Keratinocyte (primary cell): ENCODE results near the gene GOLT1B. TPM values are rescaled to one million over a fixed set of nuclear protein-coding genes. Genes with fewer than 3 reads are reported as not detected.

Source experiments
- DNase-seq: peaks from one replicate; pipeline ENCODE4 v3.0.0-alpha.2; 2011; ENCODE audit warnings: low read depth, missing footprints, low spot score
- FAIRE-seq: peaks from 2 replicates; lab custom pipeline; 2011; peaks lifted over from hg19 to GRCh38; lab: Jason Lieb, UNC
- H2AFZ ChIP-seq: 2 replicates; pipeline ENCODE4 v1.6.0; 2012; ENCODE audit warnings: low read length, control low read depth, inconsistent platforms; ENCODE audit not compliant: control insufficient read depth
- H3K27ac ChIP-seq: 2 replicates; pipeline ENCODE4 v1.5.1; 2011; ENCODE audit warnings: low read length; ENCODE audit not compliant: control insufficient read depth, insufficient read depth
- H3K27me3 ChIP-seq: 3 replicates; pipeline ENCODE4 v1.6.0; 2011; ENCODE audit warnings: low read length; ENCODE audit not compliant: control insufficient read depth, insufficient read depth; ENCODE audit errors: extremely low read depth
- H3K36me3 ChIP-seq, 2 experiments: 2 replicates in 1 of 2; 3 replicates in 1 of 2; pipeline ENCODE4 v1.5.1; 2011; ENCODE audit warnings: low read length in 2 of 2, mild to moderate bottlenecking in 1 of 2; ENCODE audit not compliant: control insufficient read depth in 2 of 2, insufficient read depth in 2 of 2; ENCODE audit errors: extremely low read depth in 1 of 2
- H3K4me1 ChIP-seq: 3 replicates; pipeline ENCODE4 v1.5.1; 2011; ENCODE audit warnings: low read length; ENCODE audit not compliant: control insufficient read depth, insufficient read depth; ENCODE audit errors: extremely low read depth
- H3K4me2 ChIP-seq: 3 replicates; pipeline ENCODE4 v1.6.0; 2011; ENCODE audit warnings: low read depth, low read length; ENCODE audit not compliant: control insufficient read depth, insufficient read depth; ENCODE audit errors: extremely low read depth
- H3K4me3 ChIP-seq, 3 experiments: fragments of 200-600 bp in 1 of 3; sonication (generic) in 1 of 3; 2 replicates in 2 of 3; 3 replicates in 1 of 3; pipeline ENCODE4 v1.5.1; 2011 to 2016; ENCODE audit warnings: low read length in 3 of 3, mild to moderate bottlenecking in 3 of 3, control low read depth in 2 of 3, inconsistent platforms in 1 of 3, low read depth in 1 of 3, mixed read lengths in 1 of 3, mixed run types in 1 of 3, moderate library complexity in 1 of 3; ENCODE audit not compliant: control insufficient read depth in 2 of 3, insufficient read depth in 2 of 3; ENCODE audit errors: extremely low read depth in 1 of 3
- H3K79me2 ChIP-seq: 2 replicates; pipeline ENCODE4 v1.6.0; 2012; ENCODE audit warnings: low read length; ENCODE audit not compliant: control insufficient read depth, insufficient read depth
- H3K9ac ChIP-seq: 3 replicates; pipeline ENCODE4 v1.6.0; 2011; ENCODE audit warnings: low read length; ENCODE audit not compliant: control insufficient read depth, insufficient read depth; ENCODE audit errors: extremely low read depth
- H3K9me1 ChIP-seq: 3 replicates; pipeline ENCODE4 v1.6.0; 2011; ENCODE audit warnings: low read length; ENCODE audit not compliant: control insufficient read depth, insufficient read depth; ENCODE audit errors: extremely low read depth
- H3K9me3 ChIP-seq: 2 replicates; pipeline ENCODE4 v1.5.1; 2012; ENCODE audit warnings: low read depth, low read length; ENCODE audit not compliant: control insufficient read depth
- H4K20me1 ChIP-seq: 3 replicates; pipeline ENCODE4 v1.6.0; 2011; ENCODE audit warnings: low read length; ENCODE audit not compliant: control insufficient read depth, insufficient read depth; ENCODE audit errors: extremely low read depth
- EZH2 ChIP-seq: IDR thresholded peaks from one replicate; pipeline ENCODE4 v1.6.1; 2012; ENCODE audit warnings: inconsistent platforms, mild to moderate bottlenecking, low read length, moderate library complexity
- dilution Hi-C: fragments of 300-500 bp; cut with MboI; formaldehyde crosslinking; loops from one replicate; pipeline ENCODE4 v1.7.0; 2020; ENCODE audit warnings: low sequenced_read_pairs; ENCODE audit not compliant: extremely low pct_ligation_motif_present
- polyA plus RNA-seq, 5 experiments: library from polyadenylated mRNA; depleted of rRNA in 3 of 5; stranded (reverse) in 3 of 5; stranded (forward) in 1 of 5; unstranded in 1 of 5; fragments of >200 nt; gene quantifications; 1 replicate in 1 of 5; 2 replicates in 3 of 5; 3 replicates in 1 of 5; pipeline versions ENCODE4 v1.2.1 to v1.2.3, GENCODE V29; 2011 to 2012; ENCODE audit warnings: missing spikeins in 2 of 5, low read depth in 1 of 5, low replicate concordance in 1 of 5
- TF ChIP-seq, protein P1 (sequence below), 3 experiments: IDR thresholded peaks in 1 of 3; conservative IDR thresholded peaks in 1 of 3; optimal IDR thresholded peaks in 1 of 3; 2 replicates in 2 of 3; 3 replicates in 1 of 3; pipeline versions ENCODE3 to v1.5.1; 2011; ENCODE audit warnings: low read length in 3 of 3, mild to moderate bottlenecking in 3 of 3, moderate library complexity in 2 of 3, control low read depth in 1 of 3, inconsistent platforms in 1 of 3; ENCODE audit not compliant: insufficient read depth in 2 of 3; ENCODE audit errors: extremely low read depth in 1 of 3

The GOLT1B gene
- polyA plus RNA-seq, 1 donor (not counting 4 experiments of a cell fraction or from before 2014, with no cell fraction given): 25.8 TPM

DNA sequence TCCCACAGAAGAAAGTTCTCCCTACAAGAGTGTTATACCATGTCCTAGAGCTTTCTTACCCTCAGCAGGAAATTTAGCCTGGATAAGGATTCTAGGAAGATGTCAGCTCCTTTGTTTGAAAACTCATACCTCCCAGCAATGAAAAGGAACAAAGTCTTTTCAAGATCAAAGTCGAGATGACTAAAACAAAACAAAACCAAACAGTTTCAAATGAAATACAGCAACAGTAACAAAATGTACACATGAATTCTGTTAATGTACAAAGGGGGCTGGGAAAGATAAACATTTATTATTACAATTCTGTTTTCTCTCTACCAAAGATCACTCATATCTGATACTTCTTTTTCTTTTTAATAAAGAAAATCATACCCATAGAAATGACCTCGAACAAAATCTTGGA lies 61.3 kb downstream of the GOLT1B start:
- no peaks in the 10 kb centered on the region for H3K9me1 ChIP-seq
- no peak overlapping the region for H2AFZ ChIP-seq
- H3K79me2 ChIP-seq: no peaks in the 10 kb centered on the region
- H3K9me3 ChIP-seq: no peaks in the 10 kb centered on the region
- H3K9ac ChIP-seq: no peak overlapping the region
- H3K4me3 ChIP-seq: no peak overlapping the region
- H3K4me1 ChIP-seq: no peaks in the 10 kb centered on the region
- DNase-seq (no peak), FAIRE-seq (no peak)
- no peaks in the 10 kb centered on the region for H4K20me1 ChIP-seq
- H3K36me3 ChIP-seq: no peaks in the 10 kb centered on the region
- no peak overlapping the region for H3K4me2 ChIP-seq
- TF ChIP-seq, protein P1, sequence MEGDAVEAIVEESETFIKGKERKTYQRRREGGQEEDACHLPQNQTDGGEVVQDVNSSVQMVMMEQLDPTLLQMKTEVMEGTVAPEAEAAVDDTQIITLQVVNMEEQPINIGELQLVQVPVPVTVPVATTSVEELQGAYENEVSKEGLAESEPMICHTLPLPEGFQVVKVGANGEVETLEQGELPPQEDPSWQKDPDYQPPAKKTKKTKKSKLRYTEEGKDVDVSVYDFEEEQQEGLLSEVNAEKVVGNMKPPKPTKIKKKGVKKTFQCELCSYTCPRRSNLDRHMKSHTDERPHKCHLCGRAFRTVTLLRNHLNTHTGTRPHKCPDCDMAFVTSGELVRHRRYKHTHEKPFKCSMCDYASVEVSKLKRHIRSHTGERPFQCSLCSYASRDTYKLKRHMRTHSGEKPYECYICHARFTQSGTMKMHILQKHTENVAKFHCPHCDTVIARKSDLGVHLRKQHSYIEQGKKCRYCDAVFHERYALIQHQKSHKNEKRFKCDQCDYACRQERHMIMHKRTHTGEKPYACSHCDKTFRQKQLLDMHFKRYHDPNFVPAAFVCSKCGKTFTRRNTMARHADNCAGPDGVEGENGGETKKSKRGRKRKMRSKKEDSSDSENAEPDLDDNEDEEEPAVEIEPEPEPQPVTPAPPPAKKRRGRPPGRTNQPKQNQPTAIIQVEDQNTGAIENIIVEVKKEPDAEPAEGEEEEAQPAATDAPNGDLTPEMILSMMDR (optimal IDR thresholded peaks at IDR 0.05 in 1 of 3, IDR thresholded peaks at IDR 0.05 in 1 of 3, conservative IDR thresholded peaks at IDR 0.05 in 1 of 3; ENCODE audit: extremely low read depth in 1 of 3, insufficient read depth in 2 of 3, low read length in 3 of 3): no peak
- no peak for TF ChIP-seq EZH2
- H3K27ac ChIP-seq: no peak overlapping the region
- H3K27me3 ChIP-seq: no peaks in the 10 kb centered on the region
- dilution Hi-C loops: no loop called here

DNA sequence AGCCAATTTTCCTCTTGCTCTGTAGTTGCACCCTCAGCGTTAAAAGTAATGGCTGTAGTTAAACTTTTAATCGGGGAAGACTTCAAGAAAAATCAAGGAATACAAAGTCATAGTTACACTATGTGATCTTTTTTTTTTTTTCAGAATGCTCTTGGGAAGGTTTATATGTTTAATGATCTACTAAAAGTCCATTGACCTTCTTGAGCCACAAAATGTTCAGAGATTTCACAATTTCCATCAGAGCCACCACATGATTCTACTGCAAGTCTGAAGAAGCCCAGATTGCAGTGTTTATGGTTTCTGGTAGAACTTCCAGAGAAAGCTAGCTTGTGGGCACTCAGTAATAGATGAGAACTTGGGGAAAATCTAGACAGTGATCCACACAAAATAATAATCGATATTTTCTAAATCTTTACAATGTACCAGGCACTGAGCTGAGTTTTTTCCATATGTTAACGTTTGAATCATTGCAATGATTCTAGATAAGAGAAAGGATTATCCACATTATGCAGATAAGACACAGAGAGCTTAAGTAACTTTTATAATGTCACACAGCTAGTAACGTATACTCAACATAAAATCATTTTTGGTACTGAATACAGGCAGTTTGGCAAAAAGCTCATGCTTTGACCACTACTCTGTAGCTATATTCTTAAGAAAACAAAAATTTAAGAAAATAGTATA lies 64.8 kb downstream of the GOLT1B start:
- H3K9ac ChIP-seq: no peak overlapping the region
- no peaks in the 10 kb centered on the region for H3K36me3 ChIP-seq
- H4K20me1 ChIP-seq: no peaks in the 10 kb centered on the region
- H3K27me3 ChIP-seq: no peaks in the 10 kb centered on the region
- no peaks in the 10 kb centered on the region for H3K9me1 ChIP-seq
- FAIRE-seq (no peak), DNase-seq (no peak)
- no peaks in the 10 kb centered on the region for H3K79me2 ChIP-seq
- no peaks in the 10 kb centered on the region for H3K4me1 ChIP-seq
- dilution Hi-C loops: no loop called here
- no peak overlapping the region for H3K4me2 ChIP-seq
- no peak overlapping the region for H2AFZ ChIP-seq
- no peak overlapping the region for H3K4me3 ChIP-seq
- TF ChIP-seq EZH2: no peak
- TF ChIP-seq, protein P1 (optimal IDR thresholded peaks at IDR 0.05 in 1 of 3, IDR thresholded peaks at IDR 0.05 in 1 of 3, conservative IDR thresholded peaks at IDR 0.05 in 1 of 3; ENCODE audit: extremely low read depth in 1 of 3, insufficient read depth in 2 of 3, low read length in 3 of 3): no peak
- no peaks in the 10 kb centered on the region for H3K9me3 ChIP-seq
- no peak overlapping the region for H3K27ac ChIP-seq
